VCaP (cell line): ENCODE measurements around the gene MAOB.

Experiments used
- H3K27ac ChIP-seq: fragments of 450-650 bp; 2 replicates; pipeline ENCODE4 v1.5.1; 2017
- CTCF ChIP-seq: fragments of 450-650 bp; conservative IDR thresholded peaks from 2 replicates; pipeline ENCODE4 v1.5.1; 2017; ENCODE audit warnings: mild to moderate bottlenecking, moderate library complexity

Gene MAOB

GRCh38 chrX:43756076-43756475 is 126.2 kb downstream of the MAOB start:
- TF ChIP-seq CTCF, result no peak
- H3K27ac ChIP-seq, result no peak overlapping the region

GRCh38 chrX:43753637-43754036 is 128.6 kb downstream of the MAOB start:
- TF ChIP-seq CTCF, result no peak
- no peak overlapping the region for H3K27ac ChIP-seq

GRCh38 chrX:43750248-43750676 is 132.0 kb downstream of the MAOB start:
- TF ChIP-seq CTCF, result peak; percentile 63

GRCh38 chrX:43747476-43747875 is 134.8 kb downstream of the MAOB start:
- TF ChIP-seq CTCF, result no peak

More at GRCh38 chrX:43750248-43750676, 132.0 kb downstream of the MAOB start:
- H3K27ac ChIP-seq, result no peak overlapping the region

GRCh38 chrX:43745938-43746721 is 136.1 kb downstream of the MAOB start:
- peak overlapping the region; percentile 27 for H3K27ac ChIP-seq
- TF ChIP-seq CTCF, result no peak

More at GRCh38 chrX:43747476-43747875, 134.8 kb downstream of the MAOB start:
- no peak overlapping the region for H3K27ac ChIP-seq

- H3K27ac ChIP-seq, result peak overlapping the region; percentile 27
- no peak for TF ChIP-seq CTCF
Measured at GRCh38 chrX:43744284-43744683, 138.0 kb downstream of the MAOB start.

- TF ChIP-seq CTCF, result no peak
- peak overlapping the region; percentile 27; the same call in 1 of the 2 replicates for H3K27ac ChIP-seq
Measured at GRCh38 chrX:43743100-43743822, 139.0 kb downstream of the MAOB start.
